AG08395 (cell line): ENCODE results near the gene SMIM30.
"Not testable (repeated sequence)": the region's sequence is repeated elsewhere in the genome, so short reads cannot be mapped to it uniquely, and the experiment has no call there.

ENCODE experiments used
- DNase-seq: peaks from one replicate; pipeline ENCODE4 v3.0.0; 2012; ENCODE audit warnings: mixed read lengths, low spot score

Gene SMIM30

DNA sequence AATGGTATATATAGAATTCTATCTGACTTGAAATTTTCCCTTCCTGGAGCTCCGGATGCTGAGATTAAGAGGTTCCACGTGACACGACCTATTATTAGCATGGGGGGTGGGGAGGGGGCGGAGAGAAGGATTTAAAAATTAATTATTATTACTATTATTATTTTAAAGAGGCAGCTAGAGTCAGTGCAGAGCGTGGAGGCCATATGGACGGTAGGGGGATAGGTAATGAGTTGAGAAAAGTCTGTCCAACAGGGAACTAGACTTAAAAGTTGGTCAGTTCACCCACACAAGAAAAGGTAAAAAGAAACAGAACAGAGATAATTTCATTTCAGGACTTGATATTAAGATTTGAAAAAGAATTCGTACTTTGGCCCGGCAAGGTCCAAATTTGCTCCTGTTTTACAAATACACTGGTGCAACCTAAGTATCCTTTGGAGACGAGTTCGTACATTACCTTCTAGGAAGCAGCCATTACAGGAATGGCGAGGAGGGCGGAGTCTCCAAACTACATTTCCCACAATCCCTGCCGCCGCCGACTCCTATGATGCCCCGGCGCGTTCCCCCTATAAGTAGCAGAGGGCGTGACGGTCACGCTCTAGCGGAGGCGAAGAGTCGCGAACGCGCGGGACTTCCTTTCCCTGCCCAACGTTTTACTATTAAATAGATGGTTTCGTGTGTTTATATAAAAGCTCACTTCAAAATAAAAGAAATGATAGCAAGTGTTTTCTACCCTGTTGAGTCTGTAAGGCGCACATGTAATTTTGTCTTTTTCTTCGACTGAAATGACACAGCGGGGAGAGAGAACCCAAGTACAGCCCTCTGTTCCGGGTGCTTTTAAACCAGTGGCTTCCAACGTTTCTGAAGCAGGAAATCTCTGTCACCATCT, at the start of gene SMIM30:
SMIM30 (minus strand) TSS at position 481 of the 886 bp plus-strand sequence. CDS start 976 bp downstream, outside the sequence.
- peak; percentile 94 for DNase-seq

DNA sequence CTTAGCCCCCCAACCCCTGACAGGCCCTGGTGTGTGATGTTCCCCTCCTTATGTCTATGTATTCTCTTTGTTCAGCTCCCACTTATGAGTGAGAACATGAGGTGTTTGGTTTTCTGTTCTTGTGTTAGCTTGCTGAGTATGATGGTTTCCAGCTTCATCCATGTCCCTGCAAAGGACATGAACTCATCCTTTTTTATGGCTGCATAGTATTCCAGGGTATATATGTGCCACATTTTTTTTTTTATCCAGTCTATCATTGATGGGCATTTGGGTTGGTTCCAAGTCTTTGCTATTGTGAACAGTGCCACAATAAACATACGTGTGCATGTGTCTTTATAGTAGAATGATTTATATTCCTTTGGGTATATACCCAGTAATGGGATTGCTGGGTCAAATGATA, 47.8 kb upstream of the SMIM30 start:
- not testable (repeated sequence) for DNase-seq

DNA sequence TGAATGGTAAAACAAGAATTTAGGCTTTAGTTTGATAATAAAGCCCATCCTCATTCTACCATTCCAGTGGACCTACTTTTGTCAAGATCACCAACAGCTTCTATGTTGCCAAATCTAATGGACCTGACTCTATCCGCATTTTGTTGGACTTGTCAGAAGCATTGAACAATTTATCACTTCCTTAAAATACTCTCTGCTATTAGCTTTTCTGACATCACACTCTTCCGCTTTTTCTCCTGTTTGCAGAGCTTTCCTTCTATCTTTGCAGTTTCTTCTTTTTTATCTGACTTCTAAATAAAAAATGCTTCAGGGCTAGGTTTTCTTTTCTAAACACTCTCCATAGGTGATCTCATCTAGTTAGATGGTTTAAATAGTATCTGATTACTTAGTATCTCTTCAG, 42.7 kb upstream of the SMIM30 start:
- DNase-seq: no peak

DNA sequence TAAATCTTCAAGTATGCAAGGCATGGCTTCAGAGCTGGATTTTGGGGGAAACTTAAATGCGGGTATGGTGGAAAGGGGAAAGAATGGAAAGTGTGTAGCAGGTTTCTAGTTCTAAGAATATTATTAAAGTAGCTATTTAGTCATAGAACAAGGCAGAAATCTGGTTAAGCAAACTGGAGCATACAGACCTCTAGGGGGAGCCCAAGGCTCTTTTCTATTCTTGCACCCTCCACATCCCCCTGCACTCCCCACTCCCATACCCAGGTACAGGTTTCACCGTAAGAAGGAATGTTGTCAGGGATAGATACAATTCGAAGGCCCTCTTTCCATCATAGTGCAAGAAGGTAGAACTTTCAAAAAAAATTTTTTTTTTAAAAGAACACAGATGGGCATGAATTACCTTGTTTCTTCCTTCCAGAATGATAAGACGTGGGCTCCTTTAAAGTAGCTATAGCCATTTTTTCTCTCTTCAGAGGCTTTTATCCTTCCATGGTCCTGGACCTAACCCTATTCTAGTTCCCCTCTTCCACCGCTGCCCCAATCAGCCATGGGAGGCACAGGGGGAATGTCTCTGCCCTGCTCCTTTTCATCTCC, 41.5 kb upstream of the SMIM30 start:
- peak; percentile 70 for DNase-seq

DNA sequence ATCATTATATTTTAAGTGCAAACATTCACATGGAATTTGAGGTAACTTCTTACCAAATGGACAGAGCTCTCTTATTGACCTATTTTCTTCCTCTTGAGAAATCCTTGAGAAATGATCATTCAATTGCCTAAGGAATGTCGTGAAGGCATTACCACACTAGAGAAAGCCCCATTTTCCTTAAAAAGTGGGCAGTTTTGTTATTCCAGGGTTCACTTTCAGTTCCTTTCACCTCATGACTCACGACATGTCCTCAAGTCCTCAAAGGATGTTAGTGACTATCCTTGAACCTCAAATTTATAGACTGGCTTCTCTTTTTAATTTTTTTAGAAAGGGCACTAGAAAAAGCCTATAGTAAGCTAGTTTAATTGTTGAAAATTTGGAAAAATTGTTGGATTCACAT, 40.4 kb upstream of the SMIM30 start:
- no peak for DNase-seq

DNA sequence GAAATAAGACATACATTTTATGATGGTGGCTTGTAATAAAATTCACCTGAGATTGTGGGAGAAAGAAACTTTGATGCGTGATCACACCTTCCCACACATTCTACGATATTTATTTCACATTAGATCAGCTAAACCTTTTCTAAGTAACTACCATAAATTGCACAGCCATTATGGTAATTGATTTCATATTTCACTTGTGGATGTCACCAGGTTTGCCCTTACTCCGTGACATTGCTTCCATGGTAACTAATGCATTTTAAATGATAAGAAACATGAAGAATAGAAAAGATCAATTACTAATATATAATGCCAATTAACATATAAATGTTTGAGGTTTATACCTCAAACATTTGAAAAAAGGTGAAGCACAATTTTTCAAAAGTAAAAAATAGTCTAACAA, 35.8 kb upstream of the SMIM30 start:
- no peak for DNase-seq

- no peak for DNase-seq
Measured at GRCh38 chr7:113144817-113145216, 26.5 kb upstream of the SMIM30 start.

DNA sequence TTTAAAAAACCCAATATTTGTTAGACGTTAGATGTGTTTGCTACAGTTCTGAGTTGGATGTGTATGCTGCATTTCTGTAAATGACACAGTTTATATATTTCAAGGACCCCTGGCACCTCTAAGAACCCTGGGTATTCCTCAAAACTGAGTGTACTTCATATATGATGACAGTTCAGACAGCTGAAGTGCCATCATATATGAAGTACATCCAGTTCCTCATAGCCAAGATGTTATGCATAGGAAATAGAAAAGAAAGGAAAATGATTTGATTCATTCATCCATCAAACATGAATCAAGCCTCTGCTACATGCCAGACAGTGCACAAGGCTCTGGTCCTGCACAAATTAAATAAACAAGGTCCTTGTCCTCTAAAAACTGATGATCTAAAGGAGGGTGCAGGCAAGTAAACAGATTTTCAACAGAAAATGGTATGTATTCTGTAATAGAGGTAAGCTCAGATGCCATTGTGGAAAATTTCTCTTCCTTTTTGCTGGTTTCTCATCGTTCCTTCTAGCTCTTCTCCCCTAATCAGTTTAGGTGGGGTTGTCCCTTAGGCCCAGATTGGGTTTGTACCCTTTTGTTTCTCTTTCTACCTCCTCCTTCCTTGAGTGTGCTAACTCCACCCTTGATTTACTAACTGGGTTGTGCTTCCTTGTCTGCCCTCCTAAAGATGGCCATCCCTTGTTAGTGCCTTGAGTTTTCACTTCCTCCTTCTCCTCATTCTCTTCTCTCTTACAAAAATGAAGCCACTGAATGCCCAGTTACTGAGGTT, 25.3 kb upstream of the SMIM30 start:
- no peak for DNase-seq

DNA sequence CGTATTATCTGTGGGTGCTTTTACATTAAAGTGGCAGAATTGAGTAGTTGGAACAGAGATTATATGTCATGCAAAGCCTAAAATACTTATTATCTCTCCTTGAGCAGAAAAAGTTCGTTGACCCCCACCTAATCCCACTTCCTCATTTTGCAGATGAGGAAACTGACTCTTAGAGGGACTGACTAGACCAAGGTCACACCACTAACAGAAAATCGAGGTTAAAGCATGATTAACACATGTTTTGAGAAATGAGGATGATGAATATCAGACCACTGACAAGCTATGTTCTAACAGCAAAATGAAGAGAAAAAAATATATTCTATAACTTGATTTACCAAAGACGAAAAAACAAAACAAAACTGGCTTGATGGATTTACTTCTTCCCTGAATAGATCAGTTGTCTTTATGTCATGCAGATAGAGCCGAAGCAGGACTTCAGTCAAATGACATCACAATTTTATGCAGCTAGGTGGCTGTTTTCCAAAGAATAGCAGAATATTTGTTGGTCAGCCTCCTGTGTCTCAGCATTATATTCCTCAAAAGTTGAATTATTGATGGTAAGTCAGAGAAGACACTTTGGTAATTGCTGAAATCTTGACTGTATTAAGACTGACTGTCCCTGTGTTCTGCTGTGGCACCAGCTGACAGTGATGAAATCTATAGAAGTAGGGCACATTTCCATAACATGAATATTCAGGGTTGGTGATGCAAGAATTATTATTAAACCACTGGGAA, 24.2 kb upstream of the SMIM30 start:
- DNase-seq: no peak

DNA sequence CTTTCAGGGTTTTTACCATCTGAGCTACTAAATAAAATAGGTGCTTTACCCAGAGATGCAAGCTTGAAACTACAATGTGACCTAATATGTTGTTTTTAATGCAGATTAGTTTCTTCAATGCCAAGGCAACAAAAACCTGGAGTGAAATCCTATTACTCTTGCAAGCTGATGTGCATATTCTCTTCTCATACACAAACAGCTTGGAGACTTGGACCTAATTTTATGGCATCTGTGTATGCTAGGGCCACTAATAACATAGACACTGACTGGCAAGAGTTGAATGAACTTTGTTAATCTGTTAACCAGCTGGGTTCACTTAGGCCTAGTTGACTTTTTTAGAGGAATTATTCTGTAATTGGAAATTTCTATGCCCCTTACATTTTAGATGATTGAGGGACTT, 23.4 kb upstream of the SMIM30 start:
- DNase-seq: no peak

DNA sequence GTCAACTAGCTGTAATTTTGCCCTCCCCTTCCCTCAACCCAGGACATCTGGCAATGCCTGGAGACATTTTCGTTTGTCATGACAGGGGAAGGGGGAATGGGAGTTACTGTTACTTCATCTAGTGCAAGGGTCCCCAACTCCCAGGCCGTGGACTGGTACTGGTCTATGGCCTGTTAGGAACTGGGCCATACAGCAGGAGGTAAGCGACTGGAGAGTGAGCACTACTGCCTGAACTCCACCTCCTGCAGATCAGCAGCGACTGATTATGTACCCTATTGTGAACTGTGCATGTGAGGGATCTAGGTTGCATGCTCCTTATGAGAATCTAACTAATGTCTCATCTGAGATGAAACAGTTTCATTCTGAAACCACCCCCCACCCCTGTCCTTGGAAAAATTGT, 22.6 kb upstream of the SMIM30 start:
- no peak for DNase-seq

DNA sequence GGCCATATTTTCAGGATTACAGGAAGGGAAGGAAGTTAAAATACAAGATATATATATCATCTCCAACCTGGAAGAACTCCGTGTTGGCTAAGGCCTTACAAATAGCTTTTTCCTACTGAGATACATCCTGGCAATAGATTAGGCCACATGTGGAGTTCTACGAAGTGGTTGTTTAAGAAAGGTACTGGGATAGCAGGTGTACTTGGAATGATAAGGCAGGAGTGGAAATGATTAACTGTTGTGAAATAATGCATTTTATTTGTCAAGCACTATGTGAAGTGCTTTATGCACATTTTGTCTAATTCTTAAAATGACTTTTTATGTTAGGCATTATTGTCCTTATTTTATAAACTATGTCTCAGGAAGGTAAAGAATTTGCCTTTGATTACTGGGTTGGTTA, 18.9 kb upstream of the SMIM30 start:
- DNase-seq: no peak

DNA sequence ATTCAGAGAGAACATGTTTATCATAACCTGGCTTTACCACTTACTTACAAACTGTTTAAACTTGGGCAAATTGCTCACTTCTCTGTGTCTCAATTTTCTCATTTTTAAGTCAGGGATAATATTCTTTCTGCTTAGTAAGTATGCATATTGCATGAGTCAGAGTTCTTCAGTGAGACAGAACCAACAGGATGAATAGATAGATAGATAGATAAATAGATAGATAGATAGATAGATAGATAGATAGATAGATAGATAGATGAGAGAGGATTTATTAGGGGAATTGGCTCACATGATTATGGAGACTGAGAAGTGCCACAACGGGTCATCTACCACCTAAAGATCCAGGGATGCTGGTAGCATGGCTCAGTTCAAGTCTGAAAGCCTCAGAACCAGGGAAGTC, 15.7 kb upstream of the SMIM30 start:
- DNase-seq: no peak

- DNase-seq: no peak
Measured at GRCh38 chr7:113131367-113131766, 13.0 kb upstream of the SMIM30 start.

DNA sequence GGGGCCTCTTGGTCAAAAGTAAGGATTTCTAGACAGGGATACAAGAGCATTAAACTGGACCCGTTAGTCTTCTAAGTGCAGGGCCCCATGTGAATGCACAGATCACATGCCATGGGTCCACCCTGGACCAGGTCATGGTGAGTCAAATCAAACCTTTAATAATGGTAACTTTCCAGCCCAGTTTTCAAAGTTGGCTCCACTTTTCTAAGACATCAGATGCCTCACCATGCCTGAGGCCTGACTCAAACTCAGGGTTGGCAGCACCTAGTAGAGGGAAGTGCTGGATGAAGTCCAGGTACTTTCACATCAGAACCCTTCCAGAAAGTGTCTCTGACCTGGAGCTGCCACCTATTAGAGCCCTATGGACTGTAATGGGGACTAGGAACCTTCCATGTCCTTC, 9.7 kb upstream of the SMIM30 start:
- peak; percentile 19 for DNase-seq

DNA sequence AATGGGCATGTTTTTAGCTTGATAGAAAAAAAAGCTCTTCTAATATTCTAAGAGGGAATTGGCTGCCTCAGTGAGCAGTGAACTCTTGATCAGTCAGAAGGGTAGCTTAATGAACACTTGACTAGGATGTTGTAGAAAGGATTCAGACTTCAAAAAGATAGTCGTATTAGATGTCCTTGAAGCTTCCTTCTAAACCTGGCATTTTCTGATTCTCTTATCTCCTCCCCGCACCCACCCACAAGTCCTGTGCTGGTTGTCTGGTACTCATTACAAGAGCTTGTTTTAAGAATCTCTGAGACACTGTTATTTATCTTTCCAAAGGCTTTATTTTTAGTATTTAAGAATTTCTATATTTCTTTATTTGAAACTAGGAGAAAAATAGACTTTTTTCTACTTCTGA, 7.4 kb upstream of the SMIM30 start:
- DNase-seq: no peak

- DNase-seq: no peak
Measured at GRCh38 chr7:113122744-113123143, 4.4 kb upstream of the SMIM30 start.

GRCh38 chr7:113120647-113121046, 2.3 kb upstream of the SMIM30 start:
- DNase-seq: peak; percentile 4

- no peak for DNase-seq
Measured at GRCh38 chr7:113119429-113119828, 1.1 kb upstream of the SMIM30 start.

DNA sequence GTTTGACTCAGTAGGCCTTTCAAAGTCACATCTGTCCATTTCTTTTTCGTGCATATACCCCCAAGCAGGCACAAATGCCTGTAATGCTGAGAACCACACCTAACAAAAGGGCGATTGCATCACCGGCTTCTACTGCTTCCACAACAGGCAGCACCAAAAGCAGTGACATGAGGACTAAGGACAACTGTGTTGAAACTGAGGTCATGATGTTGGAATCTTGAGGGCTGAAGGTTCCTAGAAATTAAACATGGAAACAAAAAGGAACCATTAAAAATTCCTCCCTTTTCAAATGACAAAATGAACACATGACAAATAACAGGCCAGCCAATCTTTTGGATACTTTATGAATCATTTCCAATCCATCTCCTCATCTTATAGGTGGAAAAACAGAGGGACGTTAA, 980 bp downstream of the SMIM30 start:
- DNase-seq: not testable (repeated sequence)

DNA sequence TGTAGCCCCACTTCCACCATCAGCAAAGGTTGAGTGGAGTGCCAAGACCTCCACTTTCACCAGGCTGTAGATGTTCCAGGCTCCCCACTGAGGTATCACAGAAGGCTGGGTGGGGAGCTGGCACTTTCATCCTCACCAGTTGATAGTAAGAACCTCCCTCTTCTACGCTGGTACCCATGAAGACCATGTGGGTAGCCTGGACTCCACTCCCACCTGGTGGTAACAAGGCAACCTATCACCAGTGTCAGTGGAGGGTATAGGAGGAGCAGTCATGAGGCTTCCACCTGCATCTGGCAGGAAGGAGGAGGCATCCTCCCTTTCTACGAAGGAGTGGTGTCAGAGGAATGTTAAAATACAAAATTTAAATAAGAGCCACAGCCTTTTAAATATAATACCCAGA, 4.4 kb downstream of the SMIM30 start:
- no peak for DNase-seq

GRCh38 chr7:113109718-113110117, 8.6 kb downstream of the SMIM30 start:
- no peak for DNase-seq
